Measurements from ENCODE around the gene KCNIP3.

The KCNIP3 gene

GRCh38 chr2:95342556-95343320 is 45.6 kb downstream of the KCNIP3 start:
- H3K4me3 ChIP-seq (replicated peaks in 1 of 2; ENCODE audit: low read depth in 2 of 2, low read length in 2 of 2), result no peak overlapping the region
- DNase-seq (ENCODE audit: low read depth in 2 of 2), result no peak
- TF ChIP-seq CTCF (IDR thresholded peaks at IDR 0.05; ENCODE audit: low read depth, low read length), result no peak

GRCh38 chr2:95343429-95344214 is 46.5 kb downstream of the KCNIP3 start:
- no peak for DNase-seq (ENCODE audit: low read depth in 2 of 2)
- no peak for TF ChIP-seq CTCF (IDR thresholded peaks at IDR 0.05; ENCODE audit: low read depth, low read length)
- H3K4me3 ChIP-seq (replicated peaks in 1 of 2; ENCODE audit: low read depth in 2 of 2, low read length in 2 of 2), result no peak overlapping the region

GRCh38 chr2:95344215-95344583 is 47.1 kb downstream of the KCNIP3 start:
- no peak for TF ChIP-seq CTCF (IDR thresholded peaks at IDR 0.05; ENCODE audit: low read depth, low read length)
- H3K4me3 ChIP-seq (replicated peaks in 1 of 2; ENCODE audit: low read depth in 2 of 2, low read length in 2 of 2), result no peak overlapping the region
- no peak for DNase-seq (ENCODE audit: low read depth in 2 of 2)

GRCh38 chr2:95344656-95345055 is 47.5 kb downstream of the KCNIP3 start:
- no peak overlapping the region for H3K4me3 ChIP-seq (replicated peaks in 1 of 2; ENCODE audit: low read depth in 2 of 2, low read length in 2 of 2)
- DNase-seq (ENCODE audit: low read depth in 2 of 2), result no peak

GRCh38 chr2:95345081-95345562 is 48.0 kb downstream of the KCNIP3 start:
- no peak for TF ChIP-seq CTCF (IDR thresholded peaks at IDR 0.05; ENCODE audit: low read depth, low read length)
- H3K4me3 ChIP-seq (replicated peaks in 1 of 2; ENCODE audit: low read depth in 2 of 2, low read length in 2 of 2), result peak overlapping the region; percentile 57 to 64
- no peak for DNase-seq (ENCODE audit: low read depth in 2 of 2)

More at GRCh38 chr2:95344656-95345055, 47.5 kb downstream of the KCNIP3 start:
- TF ChIP-seq CTCF (IDR thresholded peaks at IDR 0.05; ENCODE audit: low read depth, low read length), result no peak

- H3K4me3 ChIP-seq (replicated peaks in 1 of 2; ENCODE audit: low read depth in 2 of 2, low read length in 2 of 2), result peak overlapping the region; percentile 57 to 64
- TF ChIP-seq CTCF (IDR thresholded peaks at IDR 0.05; ENCODE audit: low read depth, low read length), result peak; percentile 49
Measured at GRCh38 chr2:95345563-95346230, 48.5 kb downstream of the KCNIP3 start.

More at GRCh38 chr2:95345563-95346230, 48.5 kb downstream of the KCNIP3 start:
- peak; percentile 78 to 90 for DNase-seq (ENCODE audit: low read depth in 2 of 2)

Measured in cardiac fibroblast (primary cell).